Measurements from ENCODE around the gene MIA3. TPM values are rescaled to one million over a fixed set of nuclear protein-coding genes. Genes with fewer than 3 reads are reported as not detected.

MIA3 gene
- total RNA-seq, 1 donor from 2014 or later: 96.4 TPM

- Mint-ChIP-seq H3K9me3 (ENCODE audit: low read depth) (peaks cover 11% of the 10 kb centered on the region), H3K36me3 (ENCODE audit: low read depth) (peaks cover 10% of the 10 kb centered on the region), H3K27me3 (ENCODE audit: low read depth) (no peaks in the 10 kb centered on the region), H3K27ac (ENCODE audit: unreplicated experiment) (no peak overlapping the region), H3K4me1 (ENCODE audit: low read depth) (peaks cover 17% of the 10 kb centered on the region), H3K4me3 (ENCODE audit: unreplicated experiment) (no peak overlapping the region)
- no peak for TF ChIP-seq CTCF (IDR thresholded peaks at IDR 0.05)
- DNase-seq (ENCODE audit: low spot score): no peak
Measured at GRCh38 chr1:222704260-222704659, 86.4 kb downstream of the MIA3 start.

GRCh38 chr1:222706815-222707214 is 88.9 kb downstream of the MIA3 start:
- H3K4me3 Mint-ChIP-seq (ENCODE audit: unreplicated experiment): no peak overlapping the region
- no peak for DNase-seq (ENCODE audit: low spot score)
- H3K36me3 Mint-ChIP-seq (ENCODE audit: low read depth): peaks cover 8% of the 10 kb centered on the region
- peaks cover 11% of the 10 kb centered on the region for H3K9me3 Mint-ChIP-seq (ENCODE audit: low read depth)
- H3K27me3 Mint-ChIP-seq (ENCODE audit: low read depth): no peaks in the 10 kb centered on the region
- H3K27ac Mint-ChIP-seq (ENCODE audit: unreplicated experiment): no peak overlapping the region
- TF ChIP-seq CTCF (IDR thresholded peaks at IDR 0.05): peak; percentile 44
- H3K4me1 Mint-ChIP-seq (ENCODE audit: low read depth): peaks cover 38% of the 10 kb centered on the region

- Mint-ChIP-seq H3K4me3 (ENCODE audit: unreplicated experiment) (no peak overlapping the region), H3K36me3 (ENCODE audit: low read depth) (peaks cover 2% of the 10 kb centered on the region), H3K27me3 (ENCODE audit: low read depth) (no peaks in the 10 kb centered on the region), H3K9me3 (ENCODE audit: low read depth) (peaks cover 2% of the 10 kb centered on the region), H3K27ac (ENCODE audit: unreplicated experiment) (no peak overlapping the region), H3K4me1 (ENCODE audit: low read depth) (peaks cover 48% of the 10 kb centered on the region)
- no peak for TF ChIP-seq CTCF (IDR thresholded peaks at IDR 0.05)
- no peak for DNase-seq (ENCODE audit: low spot score)
Measured at GRCh38 chr1:222709700-222710153, 91.8 kb downstream of the MIA3 start.

GRCh38 chr1:222711319-222712252 is 93.7 kb downstream of the MIA3 start:
- Mint-ChIP-seq H3K27ac (ENCODE audit: unreplicated experiment) (peak overlapping the region; percentile 100), H3K9me3 (ENCODE audit: low read depth) (no peaks in the 10 kb centered on the region), H3K4me3 (ENCODE audit: unreplicated experiment) (peak overlapping the region; percentile 92), H3K4me1 (ENCODE audit: low read depth) (peaks cover 43% of the 10 kb centered on the region), H3K36me3 (ENCODE audit: low read depth) (peaks cover 1% of the 10 kb centered on the region), H3K27me3 (ENCODE audit: low read depth) (no peaks in the 10 kb centered on the region)
- no peak for DNase-seq (ENCODE audit: low spot score)
- no peak for TF ChIP-seq CTCF (IDR thresholded peaks at IDR 0.05)

GRCh38 chr1:222712253-222713090 is 94.6 kb downstream of the MIA3 start, which contains the start of the genes AIDA and BROX:
AIDA (minus strand) TSS chr1:222712491; CDS start chr1:222712317, 174 bp downstream.
BROX (plus strand) TSS chr1:222712564; CDS start chr1:222715700, 3,136 bp downstream.
- peaks cover 3% of the 10 kb centered on the region for H3K36me3 Mint-ChIP-seq (ENCODE audit: low read depth)
- TF ChIP-seq CTCF (IDR thresholded peaks at IDR 0.05): no peak

More at GRCh38 chr1:222712253-222713090, 94.6 kb downstream of the MIA3 start, which contains the start of the genes AIDA and BROX:
- no peaks in the 10 kb centered on the region for H3K9me3 Mint-ChIP-seq (ENCODE audit: low read depth)
- H3K27ac Mint-ChIP-seq (ENCODE audit: unreplicated experiment): peak within 1 kb of the TSS; percentile 100
- peak within 1 kb of the TSS; percentile 92 for H3K4me3 Mint-ChIP-seq (ENCODE audit: unreplicated experiment)
- H3K4me1 Mint-ChIP-seq (ENCODE audit: low read depth): peaks cover 42% of the 10 kb centered on the region
- peak; percentile 96 for DNase-seq (ENCODE audit: low spot score)
- H3K27me3 Mint-ChIP-seq (ENCODE audit: low read depth): no peaks in the 10 kb centered on the region
